Activated CD4-positive, alpha-beta T cell treated with anti-CD3 and anti-CD28 coated beads, Interleukin-2, amount 50 U/mL, for 4 hours (primary cell): ENCODE results near the gene PLCZ1.
"Not testable (repeated sequence)": the region's sequence is repeated elsewhere in the genome, so short reads cannot be mapped to it uniquely, and the experiment has no call there.

Experiments used
- DNase-seq, 2 experiments: peaks; one replicate each; pipeline ENCODE4 v3.0.0-alpha.2; 2020

Gene PLCZ1

GRCh38 chr12:18703321-18703720, 34.5 kb downstream of the PLCZ1 start:
- DNase-seq: no peak

DNA sequence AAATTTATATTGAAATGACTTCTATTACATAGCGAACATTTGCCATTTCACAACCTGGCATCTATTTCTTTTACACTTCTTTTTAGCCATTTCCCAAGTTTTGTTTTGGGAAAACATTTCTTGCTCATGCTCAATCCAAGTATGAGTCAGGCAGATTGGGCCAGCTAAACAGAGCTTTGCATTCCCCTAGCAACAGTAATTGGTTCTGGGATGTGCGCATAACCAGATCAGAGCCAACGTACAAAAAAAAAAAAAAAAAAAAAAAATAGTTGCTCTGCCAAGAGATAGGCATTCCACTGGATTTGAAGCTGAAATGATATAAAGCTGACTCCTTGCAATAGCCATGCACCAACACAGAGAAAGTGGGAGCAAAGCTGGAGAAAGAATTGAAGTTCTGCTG, 37.5 kb downstream of the PLCZ1 start:
- DNase-seq: no peak

GRCh38 chr12:18696971-18697602, 40.7 kb downstream of the PLCZ1 start:
- DNase-seq: no peak

DNA sequence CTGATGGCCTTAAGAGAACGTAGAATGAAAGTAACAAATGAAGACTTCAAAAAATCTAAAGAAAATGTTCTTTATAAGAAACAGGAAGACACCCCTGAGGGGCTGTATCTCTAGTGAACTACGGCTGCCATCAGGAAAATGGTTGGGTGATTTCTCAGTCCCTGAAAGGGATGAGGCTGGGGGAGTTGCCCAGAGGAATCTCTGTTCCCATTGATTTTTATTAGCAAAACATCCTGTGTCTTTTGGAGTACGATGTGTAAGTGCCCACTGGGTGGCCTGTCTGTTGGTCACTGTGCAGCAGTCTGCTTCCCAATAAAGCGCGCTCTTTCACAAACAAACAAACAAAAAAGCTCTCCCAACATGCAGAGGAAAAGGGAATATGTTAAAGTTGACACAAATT, 43.8 kb downstream of the PLCZ1 start:
- DNase-seq: not testable (repeated sequence)

DNA sequence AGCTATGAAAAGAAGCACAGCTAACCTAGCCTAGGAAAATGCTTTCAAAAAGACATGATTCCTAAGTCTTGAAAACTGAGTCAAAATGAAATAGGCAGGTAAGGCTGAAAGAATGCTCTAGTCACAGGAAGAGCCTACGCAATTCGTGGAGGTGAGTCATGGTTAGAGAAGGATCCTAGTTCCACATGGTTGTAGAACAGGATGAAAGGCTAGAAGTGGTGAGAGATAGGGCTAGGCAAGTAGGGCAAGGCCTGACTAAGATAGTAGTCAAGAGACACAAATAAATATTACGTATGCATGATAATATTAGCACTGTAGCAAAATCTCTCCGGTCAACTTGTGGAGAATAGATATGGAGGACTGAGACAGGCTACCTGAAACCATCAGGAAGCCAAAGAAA, 47.2 kb downstream of the PLCZ1 start:
- DNase-seq: no peak

- no peak for DNase-seq
Measured at GRCh38 chr12:18689771-18690170, 48.0 kb downstream of the PLCZ1 start.

- DNase-seq: no peak
Measured at GRCh38 chr12:18684430-18684829, 53.4 kb downstream of the PLCZ1 start.

DNA sequence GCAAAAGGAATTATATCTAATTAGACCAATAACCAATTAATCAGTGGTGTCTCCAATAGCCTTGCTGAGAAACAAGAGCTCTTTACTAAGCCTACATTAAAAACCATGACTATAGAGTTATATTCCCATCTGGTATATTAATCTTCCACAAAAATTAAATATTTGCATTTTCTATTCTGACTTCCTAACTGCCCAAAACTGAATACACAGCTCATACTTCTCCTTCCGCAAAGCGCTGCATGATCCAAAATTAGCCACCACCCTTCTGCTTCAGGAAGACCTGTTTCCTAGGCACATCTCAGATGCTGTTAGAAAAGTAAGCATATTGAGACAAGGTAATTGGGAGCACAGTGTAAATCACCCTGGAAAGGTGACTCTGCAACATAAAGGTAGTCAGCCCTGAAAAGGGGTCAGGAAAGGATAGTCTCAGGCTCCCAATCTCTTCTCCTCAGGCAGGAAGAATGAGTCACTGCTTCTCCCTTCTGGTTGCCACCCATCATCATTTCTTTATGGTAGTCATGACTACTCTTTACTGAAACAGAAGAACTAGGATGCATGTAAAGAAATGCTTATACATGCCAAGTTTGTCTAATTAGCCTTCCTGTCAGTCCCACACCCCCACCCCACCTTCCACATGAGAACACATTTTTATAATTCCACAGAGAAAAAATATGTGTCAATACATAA, 54.3 kb downstream of the PLCZ1 start:
- no peak for DNase-seq

DNA sequence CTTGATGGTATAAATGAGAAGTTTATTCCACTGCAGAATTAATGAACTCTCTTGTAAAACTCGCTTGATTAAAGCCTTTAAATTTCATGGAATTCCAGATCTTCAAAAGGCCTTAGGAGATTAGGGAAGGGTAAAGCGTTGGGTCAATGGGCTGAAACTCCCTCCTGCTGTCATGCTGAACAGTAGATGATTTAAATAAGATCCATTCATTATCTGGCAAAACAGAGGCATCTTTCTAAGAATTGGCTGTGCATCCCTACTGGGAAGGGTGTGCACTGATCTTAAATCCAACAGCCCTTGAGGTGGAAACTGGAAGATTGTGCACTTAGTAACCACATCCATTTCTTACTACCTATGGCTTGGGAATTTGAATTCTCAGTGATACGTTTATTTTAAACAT, 56.0 kb downstream of the PLCZ1 start:
- DNase-seq: no peak

DNA sequence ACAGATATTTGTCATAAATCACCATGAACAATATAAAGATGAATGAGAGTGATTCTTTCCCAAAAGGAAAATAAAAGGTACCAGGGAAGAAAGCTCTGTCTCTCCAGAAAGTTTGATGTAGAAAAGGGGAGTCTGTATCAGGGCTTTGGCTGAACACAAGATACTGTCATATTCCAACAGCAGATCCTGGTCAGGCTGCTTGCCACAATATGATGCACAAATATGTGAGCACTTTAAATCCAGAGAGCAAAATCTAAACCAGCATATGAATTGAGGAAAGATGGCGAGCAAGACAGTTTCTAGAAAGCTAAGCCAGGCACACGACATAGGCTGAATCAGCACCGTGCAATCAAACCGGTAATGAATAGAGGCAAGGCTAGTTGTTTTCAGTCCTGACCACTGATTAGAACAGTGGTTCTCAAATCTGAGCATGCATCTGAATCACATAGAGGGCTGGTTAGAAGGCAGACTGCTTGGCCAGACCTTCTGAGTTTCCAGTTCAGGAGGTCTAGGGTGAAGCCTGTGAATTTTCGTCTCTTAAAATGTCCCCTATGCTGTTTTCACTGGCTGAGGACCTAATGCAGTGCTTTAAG, 60.7 kb downstream of the PLCZ1 start:
- no peak for DNase-seq

DNA sequence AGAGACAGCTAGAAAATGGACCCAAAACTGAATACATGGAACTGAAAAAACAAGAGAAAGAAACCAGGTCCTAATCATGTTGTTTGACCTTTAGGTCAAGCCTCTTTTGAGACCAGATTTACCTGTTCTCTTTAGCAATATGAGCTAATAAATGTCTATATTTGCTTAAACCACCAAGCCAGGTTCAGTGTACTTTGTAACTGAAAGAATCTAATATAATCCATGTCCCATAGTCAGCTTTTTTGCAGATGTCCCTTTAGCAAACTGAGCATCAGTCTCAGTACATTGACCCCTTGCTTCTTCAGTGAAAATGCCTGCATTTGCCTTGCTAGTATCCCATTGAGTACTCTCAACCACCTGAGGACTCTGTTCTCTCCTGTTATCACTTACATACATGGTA, 61.7 kb downstream of the PLCZ1 start:
- DNase-seq: no peak

- no peak for DNase-seq
Measured at GRCh38 chr12:18658829-18659228, 79.0 kb downstream of the PLCZ1 start.

DNA sequence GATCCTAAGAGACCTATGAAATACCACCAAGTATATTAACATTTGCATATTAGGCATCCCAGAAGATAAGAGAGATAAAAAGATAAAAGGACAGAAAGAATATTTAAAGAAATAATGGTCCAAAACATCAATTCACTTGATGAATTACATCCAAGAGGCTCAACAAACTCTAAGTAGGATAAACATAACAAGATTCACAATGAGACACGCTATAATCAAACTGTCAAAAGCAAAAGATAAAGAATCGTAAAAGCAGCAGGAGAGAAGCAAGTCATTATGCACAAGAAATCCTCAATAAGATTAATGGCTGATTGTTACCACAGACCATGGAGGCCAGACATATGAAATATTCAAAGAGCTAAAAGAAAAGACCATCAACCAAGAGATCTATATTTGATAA, 79.6 kb downstream of the PLCZ1 start:
- DNase-seq: no peak

DNA sequence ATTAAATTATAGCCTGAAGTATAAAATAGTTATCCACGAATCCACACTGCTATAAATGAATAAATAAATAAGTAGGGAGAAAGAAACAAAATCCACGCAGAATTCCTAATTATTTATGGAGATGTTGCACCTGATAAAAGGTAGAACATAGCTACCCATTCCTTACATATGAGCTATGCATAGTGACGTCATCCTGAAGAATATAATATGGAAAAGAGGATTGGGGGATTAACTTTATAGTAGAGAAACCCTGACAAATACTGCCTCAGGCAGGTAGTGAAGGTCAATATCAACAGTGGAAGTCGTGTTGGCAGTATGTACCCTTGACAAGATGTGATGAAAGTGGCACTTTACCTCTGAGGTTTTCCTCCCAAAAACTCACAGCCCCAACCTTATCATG, 82.5 kb downstream of the PLCZ1 start:
- DNase-seq: no peak

DNA sequence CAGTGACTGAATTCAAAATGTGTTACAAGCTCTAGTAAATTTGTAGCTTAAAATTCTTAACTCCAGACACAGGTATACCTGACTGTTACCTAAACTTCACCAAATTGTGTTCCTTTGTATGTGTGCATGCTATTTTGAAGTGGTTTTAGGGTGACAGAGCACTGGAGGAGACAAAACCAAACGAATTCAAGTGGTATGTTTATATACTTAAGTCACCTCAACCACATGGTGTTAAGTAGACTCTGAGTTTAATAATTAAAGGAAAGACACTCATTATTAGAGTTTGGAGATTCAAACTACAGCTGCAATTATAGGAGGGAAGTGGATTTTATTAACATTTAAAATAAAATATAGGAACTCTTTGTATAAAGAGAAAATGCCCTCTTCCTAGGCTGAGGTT, 84.3 kb downstream of the PLCZ1 start:
- no peak for DNase-seq

- DNase-seq: no peak
Measured at GRCh38 chr12:18652596-18652995, 85.2 kb downstream of the PLCZ1 start.

GRCh38 chr12:18651525-18651924, 86.3 kb downstream of the PLCZ1 start:
- DNase-seq: no peak

GRCh38 chr12:18646286-18646890, 91.4 kb downstream of the PLCZ1 start:
- no peak for DNase-seq

DNA sequence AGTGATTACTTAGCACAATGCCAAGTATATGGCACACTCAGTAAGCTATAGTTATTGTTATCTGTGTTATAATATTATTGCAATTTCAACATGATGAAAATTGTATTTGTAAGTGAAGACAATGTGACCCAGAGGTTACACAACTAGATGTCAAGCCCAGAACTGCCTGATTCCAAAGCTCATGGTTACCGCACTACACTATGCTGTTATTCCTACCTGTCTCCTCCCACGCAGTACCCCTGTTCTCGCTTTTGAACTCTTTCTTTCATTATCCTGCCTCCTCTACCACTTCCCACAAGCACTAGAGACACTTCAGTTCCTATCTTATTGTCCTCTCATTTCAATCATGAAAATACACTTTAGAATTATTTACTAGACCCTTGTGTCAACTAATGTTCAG, 93.2 kb downstream of the PLCZ1 start:
- no peak for DNase-seq

- no peak for DNase-seq
Measured at GRCh38 chr12:18643681-18644080, 94.1 kb downstream of the PLCZ1 start.

DNA sequence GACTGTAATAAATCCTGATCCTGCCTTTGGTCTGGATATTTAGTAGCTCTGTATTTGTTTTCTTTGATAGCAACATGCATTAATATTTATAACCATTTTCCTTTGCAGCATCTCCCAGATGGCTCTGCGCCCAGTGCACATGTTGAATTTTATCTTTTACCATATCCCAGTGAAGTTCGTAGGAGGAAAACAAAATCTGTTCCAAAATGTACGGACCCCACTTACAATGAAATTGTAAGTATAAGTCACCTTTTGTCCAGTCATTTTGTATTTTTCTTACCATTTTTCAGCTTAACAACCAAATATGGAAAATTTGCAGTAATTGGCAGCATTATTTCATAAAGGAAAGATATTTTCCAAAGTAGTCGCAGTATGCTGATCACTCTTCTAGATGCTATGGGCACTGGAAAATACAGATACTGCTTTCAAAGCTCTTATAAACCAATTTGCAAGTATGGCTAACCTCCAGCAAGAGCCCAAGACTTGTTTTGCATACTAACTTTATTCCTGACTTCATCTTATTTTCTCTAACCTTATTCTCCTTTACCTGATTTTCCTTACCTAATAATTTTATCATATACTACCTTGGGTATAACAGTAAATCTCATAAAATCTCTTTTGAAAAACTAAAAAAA, 97.4 kb downstream of the PLCZ1 start:
- DNase-seq: no peak

DNA sequence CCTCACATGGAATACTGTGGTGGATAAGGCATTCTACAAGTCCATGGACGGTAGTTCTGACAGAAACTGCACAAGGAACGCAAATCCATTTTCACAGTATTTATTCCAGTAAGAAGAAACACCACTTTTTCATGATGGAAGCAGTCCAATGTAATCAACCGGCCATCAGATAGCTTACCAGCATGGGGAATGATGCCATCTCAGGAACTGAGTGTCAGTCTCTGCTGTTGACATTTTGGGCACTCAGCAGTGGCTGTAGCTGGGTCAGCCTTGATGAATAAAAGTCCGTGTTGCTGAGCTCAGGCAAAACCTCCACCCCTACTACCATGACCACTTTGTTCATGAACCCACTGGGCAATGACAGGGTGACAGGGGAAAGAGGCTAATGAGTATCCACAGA, 103.4 kb downstream of the PLCZ1 start:
- DNase-seq: no peak
